GM19238 (cell line): ENCODE results near the gene TP53INP2.
"Not testable (repeated sequence)": the region's sequence is repeated elsewhere in the genome, so short reads cannot be mapped to it uniquely, and the experiment has no call there.

Experiments
- DNase-seq: peaks from one replicate; pipeline ENCODE4 v3.0.0; 2011; ENCODE audit warnings: low spot score; ENCODE audit not compliant: insufficient read length

TP53INP2 gene

GRCh38 chr20:34704177-34705007 is at the start of gene TP53INP2:
Gene TP53INP2, plus strand, starts transcription at chr20:34704344. Its CDS starts 4,396 bp downstream, at chr20:34708740.
- peak; percentile 74 for DNase-seq

- DNase-seq = not testable (repeated sequence)
Observed at GRCh38 chr20:34658654-34659053, 45.5 kb upstream of the TP53INP2 start.

- not testable (repeated sequence) for DNase-seq
Observed at GRCh38 chr20:34661811-34662210, 42.3 kb upstream of the TP53INP2 start.

- no peak for DNase-seq
Observed at GRCh38 chr20:34663213-34663943, 40.8 kb upstream of the TP53INP2 start.

- DNase-seq = not testable (repeated sequence)
Observed at GRCh38 chr20:34664751-34665150, 39.4 kb upstream of the TP53INP2 start.

- DNase-seq = no peak
Observed at GRCh38 chr20:34669094-34669493, 35.0 kb upstream of the TP53INP2 start.

GRCh38 chr20:34673412-34673811 is 30.7 kb upstream of the TP53INP2 start:
- DNase-seq = no peak

- no peak for DNase-seq
Observed at GRCh38 chr20:34675561-34675960, 28.6 kb upstream of the TP53INP2 start.

- DNase-seq = no peak
Observed at GRCh38 chr20:34675993-34676641, 28.0 kb upstream of the TP53INP2 start.

- peak; percentile 91 for DNase-seq
Observed at GRCh38 chr20:34676642-34677373, 27.3 kb upstream of the TP53INP2 start, which contains the start of gene PIGU. Gene PIGU, minus strand, starts transcription at chr20:34677092. Its CDS starts 7 bp downstream, at chr20:34677085.

- DNase-seq = no peak
Observed at GRCh38 chr20:34680586-34681175, 23.5 kb upstream of the TP53INP2 start.

- no peak for DNase-seq
Observed at GRCh38 chr20:34683667-34684066, 20.5 kb upstream of the TP53INP2 start.

- no peak for DNase-seq
Observed at GRCh38 chr20:34689486-34689885, 14.7 kb upstream of the TP53INP2 start.

GRCh38 chr20:34691838-34692237 is 12.3 kb upstream of the TP53INP2 start:
- DNase-seq = no peak

- no peak for DNase-seq
Observed at GRCh38 chr20:34693414-34693813, 10.7 kb upstream of the TP53INP2 start.

- DNase-seq = no peak
Observed at GRCh38 chr20:34701405-34702085, 2.6 kb upstream of the TP53INP2 start.

GRCh38 chr20:34703061-34703423 is 1.1 kb upstream of the TP53INP2 start:
- no peak for DNase-seq

- DNase-seq = no peak
Observed at GRCh38 chr20:34703424-34704176, 544 bp upstream of the TP53INP2 start.

GRCh38 chr20:34705008-34705396 is 858 bp downstream of the TP53INP2 start:
- DNase-seq = no peak
